Measurements from ENCODE around the gene CD46. TPM values are rescaled to one million over a fixed set of nuclear protein-coding genes. Genes with fewer than 3 reads are reported as not detected.

Gene CD46
- total and polyA plus RNA-seq, 8 donors, result 208 to 342 (median 264) TPM

DNA sequence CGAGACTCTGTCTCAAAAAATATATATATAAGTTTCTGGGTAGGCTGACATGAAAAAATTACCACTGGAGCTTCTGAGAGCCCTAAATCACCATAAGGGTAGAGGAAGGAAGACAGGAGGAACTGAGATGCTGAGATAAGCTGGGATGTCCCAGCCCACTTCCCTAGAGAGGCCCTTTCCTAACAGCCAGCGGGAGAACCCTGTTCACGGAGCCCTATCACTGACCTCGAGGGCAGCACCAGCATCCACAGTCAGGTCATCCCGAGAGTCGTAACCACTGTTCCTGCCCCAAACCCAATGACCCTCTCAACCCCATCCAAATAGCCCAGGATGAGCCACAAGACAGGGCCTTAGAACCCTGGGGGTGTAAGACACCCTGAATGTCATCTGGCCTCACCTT is 81.5 kb downstream of the CD46 start:
- Histone ChIP-seq H3K36me3 (no peaks in the 10 kb centered on the region), H3K9me3 (no peaks in the 10 kb centered on the region), H3K4me1 (peaks cover 5 to 86% of the 10 kb centered on the region in 2 donors), H3K27me3 (no peaks in the 10 kb centered on the region), H3K27ac (peak overlapping the region in 1 of 2 donors; percentile 70), H3K4me3 (no peak overlapping the region)
- intact Hi-C loops (cut with DNase I), result no loop called here
- DNase-seq (no peak), ATAC-seq (no peak)
- TF ChIP-seq, protein P1, sequence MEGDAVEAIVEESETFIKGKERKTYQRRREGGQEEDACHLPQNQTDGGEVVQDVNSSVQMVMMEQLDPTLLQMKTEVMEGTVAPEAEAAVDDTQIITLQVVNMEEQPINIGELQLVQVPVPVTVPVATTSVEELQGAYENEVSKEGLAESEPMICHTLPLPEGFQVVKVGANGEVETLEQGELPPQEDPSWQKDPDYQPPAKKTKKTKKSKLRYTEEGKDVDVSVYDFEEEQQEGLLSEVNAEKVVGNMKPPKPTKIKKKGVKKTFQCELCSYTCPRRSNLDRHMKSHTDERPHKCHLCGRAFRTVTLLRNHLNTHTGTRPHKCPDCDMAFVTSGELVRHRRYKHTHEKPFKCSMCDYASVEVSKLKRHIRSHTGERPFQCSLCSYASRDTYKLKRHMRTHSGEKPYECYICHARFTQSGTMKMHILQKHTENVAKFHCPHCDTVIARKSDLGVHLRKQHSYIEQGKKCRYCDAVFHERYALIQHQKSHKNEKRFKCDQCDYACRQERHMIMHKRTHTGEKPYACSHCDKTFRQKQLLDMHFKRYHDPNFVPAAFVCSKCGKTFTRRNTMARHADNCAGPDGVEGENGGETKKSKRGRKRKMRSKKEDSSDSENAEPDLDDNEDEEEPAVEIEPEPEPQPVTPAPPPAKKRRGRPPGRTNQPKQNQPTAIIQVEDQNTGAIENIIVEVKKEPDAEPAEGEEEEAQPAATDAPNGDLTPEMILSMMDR (IDR thresholded peaks at IDR 0.05), result no peak

- ATAC-seq (no peak), DNase-seq (no peak)
- H3K4me3 ChIP-seq, result no peak overlapping the region
- intact Hi-C loops (cut with DNase I), result no loop called here
- peak overlapping the region in 1 of 2 donors; percentile 70 for H3K27ac ChIP-seq
- peaks cover 0 to 83% of the 10 kb centered on the region in 2 donors for H3K4me1 ChIP-seq
- H3K9me3 ChIP-seq, result no peaks in the 10 kb centered on the region
- H3K27me3 ChIP-seq, result no peaks in the 10 kb centered on the region
- TF ChIP-seq, protein P1 (IDR thresholded peaks at IDR 0.05), result no peak
- H3K36me3 ChIP-seq, result no peaks in the 10 kb centered on the region
Observed at GRCh38 chr1:207833956-207834660, 82.3 kb downstream of the CD46 start.

DNA sequence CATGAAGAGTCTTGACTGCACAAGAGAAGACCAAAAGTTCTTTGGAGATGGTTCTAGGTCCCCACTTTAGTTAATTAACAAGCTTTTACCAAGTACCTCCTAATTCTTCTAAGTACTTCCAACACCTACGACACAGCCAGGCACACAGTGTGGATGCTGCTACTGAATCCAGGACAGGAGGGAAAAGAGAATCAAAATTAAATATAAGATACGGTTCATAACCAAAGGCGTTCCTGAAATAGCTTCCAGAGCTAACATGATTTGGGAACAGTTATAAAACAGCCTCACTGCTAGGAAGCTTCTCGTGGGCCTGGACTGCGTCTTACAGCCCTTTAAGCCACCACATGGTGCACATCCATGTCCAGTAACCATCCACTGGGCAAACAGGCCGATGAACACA is 84.1 kb downstream of the CD46 start:
- ATAC-seq, result no peak
- H3K36me3 ChIP-seq, result no peaks in the 10 kb centered on the region
- peak overlapping the region in 1 of 2 donors; percentile 28 for H3K27ac ChIP-seq
- no peak overlapping the region for H3K4me3 ChIP-seq
- DNase-seq, result no peak
- TF ChIP-seq, protein P1 (IDR thresholded peaks at IDR 0.05), result no peak
- H3K27me3 ChIP-seq, result no peaks in the 10 kb centered on the region
- H3K4me1 ChIP-seq, result peaks cover 0 to 82% of the 10 kb centered on the region in 2 donors
- no peaks in the 10 kb centered on the region for H3K9me3 ChIP-seq
- intact Hi-C loops (cut with DNase I), result no loop called here

- TF ChIP-seq, protein P1 (IDR thresholded peaks at IDR 0.05), result no peak
- ATAC-seq (no peak), DNase-seq (no peak)
- no peaks in the 10 kb centered on the region for H3K36me3 ChIP-seq
- intact Hi-C loops (cut with DNase I), result no loop called here
- H3K4me3 ChIP-seq, result no peak overlapping the region
- H3K27me3 ChIP-seq, result no peaks in the 10 kb centered on the region
- H3K9me3 ChIP-seq, result no peaks in the 10 kb centered on the region
- peak overlapping the region in 1 of 2 donors; percentile 34 for H3K27ac ChIP-seq
- peaks cover 0 to 82% of the 10 kb centered on the region in 2 donors for H3K4me1 ChIP-seq
Observed at GRCh38 chr1:207836591-207837347, 84.9 kb downstream of the CD46 start.

GRCh38 chr1:207837673-207838072 is 85.8 kb downstream of the CD46 start:
- H3K27me3 ChIP-seq, result no peaks in the 10 kb centered on the region
- DNase-seq (no peak), ATAC-seq (no peak)
- H3K36me3 ChIP-seq, result peaks cover 0 to 3% of the 10 kb centered on the region in 2 donors
- TF ChIP-seq, protein P1 (IDR thresholded peaks at IDR 0.05), result no peak
- peaks cover 0 to 82% of the 10 kb centered on the region in 2 donors for H3K4me1 ChIP-seq
- intact Hi-C loops (cut with DNase I), result no loop called here
- peak overlapping the region in 1 of 2 donors; percentile 20 for H3K27ac ChIP-seq
- no peaks in the 10 kb centered on the region for H3K9me3 ChIP-seq
- H3K4me3 ChIP-seq, result no peak overlapping the region
